ENCODE results near the gene MAGI2. TPM values are rescaled to one million over a fixed set of nuclear protein-coding genes. Genes with fewer than 3 reads are reported as not detected.

The MAGI2 gene
- total RNA-seq, 1 experiment from 2014 or later = 14.3 TPM

- no peak overlapping the region for H3T11ph ChIP-seq (ENCODE audit: low read length)
- H3K27me3 ChIP-seq (ENCODE audit: insufficient read depth, low read length) = no peaks in the 10 kb centered on the region
- H4K8ac ChIP-seq (replicated peaks; ENCODE audit: insufficient read length, low read depth, low read length) = no peak overlapping the region
- no peak overlapping the region for H2BK120ac ChIP-seq (ENCODE audit: low read depth, low read length, poor library complexity, severe bottlenecking)
- no peaks in the 10 kb centered on the region for H3K23me2 ChIP-seq (ENCODE audit: insufficient read length, low read depth, low read length, poor library complexity, severe bottlenecking)
- no peaks in the 10 kb centered on the region for H4K20me1 ChIP-seq (ENCODE audit: control insufficient read depth, insufficient read depth, insufficient read length)
- H3K4me1 ChIP-seq (ENCODE audit: insufficient read depth, low read length) = no peaks in the 10 kb centered on the region
- H3K27ac Mint-ChIP-seq = no peak overlapping the region
- no peak overlapping the region for H2AFZ ChIP-seq (ENCODE audit: low read length)
- no peaks in the 10 kb centered on the region for H3K4me1 Mint-ChIP-seq
- no peak overlapping the region for H2BK12ac ChIP-seq (ENCODE audit: insufficient read length, low read depth, low read length)
- H3K27me3 Mint-ChIP-seq (ENCODE audit: low read depth) = no peaks in the 10 kb centered on the region
- WGBS (ENCODE audit: extremely low coverage, insufficient read length, low lambda C conversion rate) = no CpG with 5 or more reads among the region's 5 CpGs
- no peak overlapping the region for H2AK5ac ChIP-seq (ENCODE audit: insufficient read length, low read length)
- H2BK5ac ChIP-seq (ENCODE audit: insufficient read length, low read length) = no peak overlapping the region
- H3K4me2 ChIP-seq (ENCODE audit: insufficient read depth, insufficient read length, low read length) = no peak overlapping the region
- H3K9ac ChIP-seq (ENCODE audit: extremely low read depth, insufficient read length, low read length) = no peak overlapping the region
- H3K56ac ChIP-seq (ENCODE audit: insufficient read length, low read depth, low read length) = no peak overlapping the region
- H3K9me3 ChIP-seq (ENCODE audit: control insufficient read depth, low read depth, low read length) = no peaks in the 10 kb centered on the region
- H3K23ac ChIP-seq (ENCODE audit: insufficient read length, low read depth, low read length) = no peak overlapping the region
- no peak overlapping the region for H4K91ac ChIP-seq (ENCODE audit: insufficient read length, low read depth, low read length)
- no peak overlapping the region for H2BK20ac ChIP-seq (ENCODE audit: low read depth, low read length, poor library complexity, severe bottlenecking)
- H3K79me2 ChIP-seq (ENCODE audit: insufficient read depth, low read length) = no peaks in the 10 kb centered on the region
- no peaks in the 10 kb centered on the region for H3K79me1 ChIP-seq (ENCODE audit: insufficient read depth, low read depth, low read length, poor library complexity, severe bottlenecking)
- H3K18ac ChIP-seq (ENCODE audit: insufficient read length, low read depth, low read length) = no peak overlapping the region
- no peak overlapping the region for H3K4ac ChIP-seq (ENCODE audit: low read depth, low read length)
- H2BK15ac ChIP-seq (ENCODE audit: low read depth, low read length) = no peak overlapping the region
- H3K4me3 Mint-ChIP-seq = no peak overlapping the region
- DNase-seq = no peak
- H3K14ac ChIP-seq (ENCODE audit: insufficient read depth, low read length) = no peak overlapping the region
- H3K27ac ChIP-seq (ENCODE audit: insufficient read length, low read depth, low read length) = no peak overlapping the region
- no peak overlapping the region for H4K5ac ChIP-seq (ENCODE audit: insufficient read length, low read depth, low read length)
- no peaks in the 10 kb centered on the region; a peak in 1 of 7 replicates for H3K36me3 Mint-ChIP-seq (ENCODE audit: insufficient read depth in 1 of 3, low read depth in 3 of 3)
- no peak for TF ChIP-seq CTCF (conservative IDR thresholded peaks at IDR 0.05)
- H3K9me3 Mint-ChIP-seq = no peaks in the 10 kb centered on the region
Measured at GRCh38 chr7:78367280-78367773, 1086.1 kb downstream of the MAGI2 start.
